Lung (tissue), 12 donors: ENCODE measurements around the gene NCK1. TPM values are rescaled to one million over a fixed set of nuclear protein-coding genes. Genes with fewer than 3 reads are reported as not detected.

Experiments used
- ATAC-seq: fragments of 200-7000 bp; cut with Tn5 transposase; one replicate; pipeline ENCODE4 v1.9.1; 2020; ENCODE audit warnings: moderate number of reproducible peaks; ENCODE audit not compliant: insufficient read depth, low FRiP score
- DNase-seq, 3 donors: peaks; one replicate each; pipeline ENCODE4 v3.0.0-alpha.2; 2013 to 2017
- H3K27ac ChIP-seq, 2 donors: one replicate each; pipeline ENCODE4 v1.5.1; 2013; ENCODE audit warnings: mild to moderate bottlenecking in 2 of 2, moderate library complexity in 2 of 2, control low read depth in 1 of 2, inconsistent platforms in 1 of 2, low read depth in 1 of 2, low read length in 1 of 2
- H3K27me3 ChIP-seq, 3 donors: one replicate each; pipeline ENCODE4 v1.5.1; 2013; ENCODE audit warnings: low read length in 2 of 3; ENCODE audit not compliant: control insufficient read depth in 3 of 3, insufficient read depth in 3 of 3
- H3K36me3 ChIP-seq, 4 donors: one replicate each; pipeline ENCODE4 v1.5.1; 2013; ENCODE audit warnings: low read length in 4 of 4, mild to moderate bottlenecking in 1 of 4, moderate library complexity in 1 of 4; ENCODE audit not compliant: control insufficient read depth in 4 of 4, insufficient read depth in 4 of 4
- H3K4me1 ChIP-seq, 5 donors: one replicate each; pipeline ENCODE4 v1.5.1; 2013; ENCODE audit warnings: low read length in 5 of 5, mild to moderate bottlenecking in 2 of 5, moderate library complexity in 1 of 5; ENCODE audit not compliant: control insufficient read depth in 5 of 5, insufficient read depth in 5 of 5
- H3K4me3 ChIP-seq: one replicate; pipeline ENCODE4 v1.5.1; 2013; ENCODE audit warnings: mild to moderate bottlenecking, control low read depth, moderate library complexity
- H3K9ac ChIP-seq, 2 donors: one replicate each; pipeline ENCODE4 v1.5.1; 2013; ENCODE audit warnings: low read length in 2 of 2, control low read depth in 1 of 2; ENCODE audit not compliant: insufficient read depth in 1 of 2
- H3K9me3 ChIP-seq, 4 donors: one replicate each; pipeline ENCODE4 v1.5.1; 2013; ENCODE audit warnings: low read length in 3 of 4, mild to moderate bottlenecking in 1 of 4, moderate library complexity in 1 of 4; ENCODE audit not compliant: control insufficient read depth in 4 of 4, insufficient read depth in 3 of 4
- CTCF ChIP-seq: IDR thresholded peaks from 2 replicates; pipeline ENCODE4 v1.5.1; 2012; ENCODE audit warnings: mild to moderate bottlenecking; ENCODE audit errors: control extremely low read depth, extremely low read depth
- WGBS, 2 donors: extraction: QIAGEN DNeasy Blood & Tissue Kit; methylation state at CpG; one replicate each; pipeline ENCODE4 v1.1.7; 2013; 5-methylcytosine and 5-hydroxymethylcytosine counted together
- polyA plus RNA-seq, 2 donors: library from polyadenylated mRNA; stranded (reverse); fragments of 200-250 nt; gene quantifications; one replicate each; pipeline ENCODE4 v1.2.1, GENCODE V29; 2013
- total RNA-seq, 2 donors: library from RNA; depleted of rRNA in 1 of 2; stranded (reverse); fragments of >200 nt in 1 of 2; gene quantifications; one replicate each; pipeline ENCODE4 v1.2.1, GENCODE V29; 2014 to 2021
- donor health status: control.
- donor health status: control.
- donor health status: Bipolar disorder and iron deficiency.
- donor health status: healthy.
- donor health status: DM: yes; HTN: yes; CAD: no.

NCK1 gene
- total and polyA plus RNA-seq, 4 donors = 11.3 to 68.0 (median 30.2) TPM

- H3K27me3 ChIP-seq = no peaks in the 10 kb centered on the region
- H3K27ac ChIP-seq = peak overlapping the region in 1 of 2 donors; percentile 33
- H3K4me1 ChIP-seq = peaks cover 2 to 7% (median 5%) of the 10 kb centered on the region in 5 donors
- H3K36me3 ChIP-seq = peaks cover 2 to 8% (median 6%) of the 10 kb centered on the region in 4 donors
- DNase-seq = no peak
- no peak for TF ChIP-seq CTCF
- no peaks in the 10 kb centered on the region for H3K9me3 ChIP-seq
- H3K4me3 ChIP-seq = no peak overlapping the region
- H3K9ac ChIP-seq = no peak overlapping the region
- no peak for ATAC-seq
Observed at GRCh38 chr3:136928240-136928639, 66.2 kb downstream of the NCK1 start.

GRCh38 chr3:136929977-136930670 lies 68.1 kb downstream of the NCK1 start:
- no peak for TF ChIP-seq CTCF
- no peaks in the 10 kb centered on the region for H3K9me3 ChIP-seq

GRCh38 chr3:136931606-136932005 lies 69.6 kb downstream of the NCK1 start:
- 86 to 95% methylated on average over 4 of the region's 4 CpGs for WGBS, 2 donors
- H3K9me3 ChIP-seq = no peaks in the 10 kb centered on the region
- H3K9ac ChIP-seq = no peak overlapping the region
- DNase-seq (no peak), ATAC-seq (no peak)
- H3K27me3 ChIP-seq = no peaks in the 10 kb centered on the region
- H3K36me3 ChIP-seq = peaks cover 3 to 11% (median 8%) of the 10 kb centered on the region in 4 donors
- TF ChIP-seq CTCF = no peak
- peaks cover 0 to 6% (median 5%) of the 10 kb centered on the region in 5 donors for H3K4me1 ChIP-seq
- no peak overlapping the region for H3K4me3 ChIP-seq
- no peak overlapping the region for H3K27ac ChIP-seq

More at GRCh38 chr3:136929977-136930670, 68.1 kb downstream of the NCK1 start:
- DNase-seq = peak; percentile 62 to 87 (median 84)
- Histone ChIP-seq H3K36me3 (peaks cover 3 to 8% (median 6%) of the 10 kb centered on the region in 4 donors), H3K27me3 (no peaks in the 10 kb centered on the region), H3K27ac (no peak overlapping the region), H3K4me3 (no peak overlapping the region), H3K9ac (peak overlapping the region in 1 of 2 donors; percentile 4), H3K4me1 (peaks cover 2 to 6% (median 5%) of the 10 kb centered on the region in 5 donors)
- WGBS, 2 donors = 23 to 29% methylated on average over 4 of the region's 4 CpGs
- peak; percentile 66 for ATAC-seq
